NCI-H2196 treated with DMSO at 0.1 percent for 48 hours (cell line): ENCODE results near the gene ZNF678.
"Not testable (repeated sequence)": the region's sequence is repeated elsewhere in the genome, so short reads cannot be mapped to it uniquely, and the experiment has no call there.

ENCODE experiments used
- DNase-seq: peaks from one replicate; lab custom pipeline; 2025; ENCODE audit not compliant: unreplicated experiment; lab: John Stamatoyannopoulos, UW

The ZNF678 gene

GRCh38 chr1:227596222-227596621 is 32.9 kb downstream of the ZNF678 start:
- not testable (repeated sequence) for DNase-seq

- DNase-seq = no peak
Measured at GRCh38 chr1:227603327-227603726, 40.0 kb downstream of the ZNF678 start.

- DNase-seq = no peak
Measured at GRCh38 chr1:227604446-227604845, 41.1 kb downstream of the ZNF678 start.

- not testable (repeated sequence) for DNase-seq
Measured at GRCh38 chr1:227606271-227606670, 42.9 kb downstream of the ZNF678 start.

GRCh38 chr1:227607336-227607898 is 44.1 kb downstream of the ZNF678 start:
- DNase-seq = no peak

GRCh38 chr1:227612658-227613057 is 49.3 kb downstream of the ZNF678 start:
- DNase-seq = no peak

GRCh38 chr1:227613526-227613925 is 50.2 kb downstream of the ZNF678 start:
- no peak for DNase-seq

- DNase-seq = no peak
Measured at GRCh38 chr1:227621211-227621610, 57.9 kb downstream of the ZNF678 start.

- no peak for DNase-seq
Measured at GRCh38 chr1:227622739-227623475, 59.6 kb downstream of the ZNF678 start.

GRCh38 chr1:227632325-227632724 is 69.0 kb downstream of the ZNF678 start:
- DNase-seq = no peak

- no peak for DNase-seq
Measured at GRCh38 chr1:227635596-227635995, 72.2 kb downstream of the ZNF678 start.

GRCh38 chr1:227654431-227654830 is 91.1 kb downstream of the ZNF678 start:
- no peak for DNase-seq

GRCh38 chr1:227654858-227655752 is 91.7 kb downstream of the ZNF678 start:
- DNase-seq = no peak

- DNase-seq = no peak
Measured at GRCh38 chr1:227661495-227661894, 98.1 kb downstream of the ZNF678 start.

- no peak for DNase-seq
Measured at GRCh38 chr1:227662933-227663332, 99.6 kb downstream of the ZNF678 start.

- DNase-seq = no peak
Measured at GRCh38 chr1:227666286-227666685, 102.9 kb downstream of the ZNF678 start.

GRCh38 chr1:227673441-227673840 is 110.1 kb downstream of the ZNF678 start:
- DNase-seq = no peak

- no peak for DNase-seq
Measured at GRCh38 chr1:227685807-227686206, 122.5 kb downstream of the ZNF678 start.

- no peak for DNase-seq
Measured at GRCh38 chr1:227697321-227697864, 134.0 kb downstream of the ZNF678 start.

- DNase-seq = not testable (repeated sequence)
Measured at GRCh38 chr1:227701631-227702030, 138.3 kb downstream of the ZNF678 start.

- no peak for DNase-seq
Measured at GRCh38 chr1:227707846-227708245, 144.5 kb downstream of the ZNF678 start.
